Measurements from ENCODE around the gene LRCH1.

Gene LRCH1

DNA sequence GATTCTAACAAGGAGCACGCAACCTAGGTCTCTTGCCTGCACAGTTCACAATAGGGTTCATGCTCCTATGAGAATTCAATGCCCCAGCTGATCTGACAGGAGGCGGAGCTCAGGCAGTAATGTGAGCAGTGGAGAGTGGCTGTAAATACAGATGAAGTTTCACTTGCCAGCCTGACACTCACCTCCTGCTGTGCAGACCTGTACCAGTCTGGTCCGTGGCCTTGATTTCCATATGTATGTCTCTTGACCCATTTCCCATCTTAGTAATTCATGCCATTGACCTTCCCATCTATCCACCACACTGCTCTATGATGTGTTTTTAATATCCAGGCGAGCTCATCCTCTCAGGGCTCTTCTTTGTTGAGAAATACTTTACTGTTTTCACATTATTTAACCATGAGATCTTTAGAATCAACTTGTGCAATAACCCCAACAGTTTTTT lies 95.2 kb downstream of the LRCH1 start:
- H3K4me1 Mint-ChIP-seq = peaks cover 28% of the 10 kb centered on the region
- H3K9me3 Mint-ChIP-seq = no peaks in the 10 kb centered on the region

DNA sequence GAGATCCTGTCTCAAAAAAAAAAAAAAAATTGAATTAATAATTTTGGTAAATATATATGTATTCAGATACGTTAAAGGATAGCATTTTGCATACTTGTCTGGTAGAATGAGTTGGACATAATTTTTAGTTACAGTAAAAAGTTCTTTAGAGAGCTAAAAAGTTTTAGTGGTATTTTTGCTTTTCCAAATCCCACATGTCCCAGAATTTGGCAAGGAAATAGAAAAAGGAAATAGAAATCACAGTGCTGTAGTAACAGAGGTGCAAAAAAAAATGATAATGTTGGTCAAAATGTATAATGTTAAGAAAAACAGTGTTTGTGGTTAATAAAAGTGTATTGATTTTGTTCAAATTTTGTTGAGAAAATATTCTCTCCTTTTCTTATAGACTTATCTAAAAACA lies 96.8 kb downstream of the LRCH1 start:
- no peaks in the 10 kb centered on the region for H3K27me3 Mint-ChIP-seq
- DNase-seq (ENCODE audit: low spot score in 2 of 2) (no peak), ATAC-seq (replicated peaks; ENCODE audit: extremely low read depth, poor library complexity, severe bottlenecking) (no peak)
- no peak overlapping the region for H3K4me3 Mint-ChIP-seq
- peaks cover 4% of the 10 kb centered on the region for H3K36me3 Mint-ChIP-seq (ENCODE audit: insufficient read depth)
- no peaks in the 10 kb centered on the region for H3K9me3 Mint-ChIP-seq
- H3K27ac Mint-ChIP-seq (ENCODE audit: low read depth) = no peak overlapping the region
- H3K4me1 Mint-ChIP-seq = peaks cover 28% of the 10 kb centered on the region

More for the DNA sequence above, 95.2 kb downstream of the LRCH1 start:
- Mint-ChIP-seq H3K36me3 (ENCODE audit: insufficient read depth) (peaks cover 4% of the 10 kb centered on the region), H3K4me3 (no peak overlapping the region), H3K27me3 (no peaks in the 10 kb centered on the region), H3K27ac (ENCODE audit: low read depth) (no peak overlapping the region)
- no peak for DNase-seq (ENCODE audit: low spot score in 2 of 2)
- no peak for ATAC-seq (replicated peaks; ENCODE audit: extremely low read depth, poor library complexity, severe bottlenecking)

DNA sequence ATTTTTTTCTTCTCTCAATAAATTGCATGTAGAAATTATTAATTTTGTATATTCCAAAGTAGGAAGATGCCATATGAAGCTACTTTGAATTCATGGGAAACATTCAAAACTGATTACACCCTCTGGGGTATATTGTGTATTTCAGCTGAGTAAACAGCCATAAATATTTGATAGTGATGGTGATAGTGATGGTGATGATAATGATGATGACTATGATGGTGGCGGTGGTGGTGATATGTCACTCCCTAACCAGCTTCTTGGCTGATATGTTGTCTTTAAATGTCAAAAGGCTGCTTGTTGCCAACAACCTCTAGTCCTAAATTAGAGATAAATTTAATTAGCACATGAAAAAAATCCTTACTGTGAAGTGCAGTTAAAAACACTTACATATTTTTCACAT lies 102.0 kb downstream of the LRCH1 start:
- ATAC-seq (replicated peaks; ENCODE audit: extremely low read depth, poor library complexity, severe bottlenecking) (no peak), DNase-seq (ENCODE audit: low spot score in 2 of 2) (no peak)
- Mint-ChIP-seq H3K27ac (ENCODE audit: low read depth) (no peak overlapping the region), H3K4me3 (no peak overlapping the region), H3K9me3 (no peaks in the 10 kb centered on the region), H3K36me3 (ENCODE audit: insufficient read depth) (peaks cover 4% of the 10 kb centered on the region), H3K27me3 (no peaks in the 10 kb centered on the region), H3K4me1 (peaks cover 5% of the 10 kb centered on the region)

DNA sequence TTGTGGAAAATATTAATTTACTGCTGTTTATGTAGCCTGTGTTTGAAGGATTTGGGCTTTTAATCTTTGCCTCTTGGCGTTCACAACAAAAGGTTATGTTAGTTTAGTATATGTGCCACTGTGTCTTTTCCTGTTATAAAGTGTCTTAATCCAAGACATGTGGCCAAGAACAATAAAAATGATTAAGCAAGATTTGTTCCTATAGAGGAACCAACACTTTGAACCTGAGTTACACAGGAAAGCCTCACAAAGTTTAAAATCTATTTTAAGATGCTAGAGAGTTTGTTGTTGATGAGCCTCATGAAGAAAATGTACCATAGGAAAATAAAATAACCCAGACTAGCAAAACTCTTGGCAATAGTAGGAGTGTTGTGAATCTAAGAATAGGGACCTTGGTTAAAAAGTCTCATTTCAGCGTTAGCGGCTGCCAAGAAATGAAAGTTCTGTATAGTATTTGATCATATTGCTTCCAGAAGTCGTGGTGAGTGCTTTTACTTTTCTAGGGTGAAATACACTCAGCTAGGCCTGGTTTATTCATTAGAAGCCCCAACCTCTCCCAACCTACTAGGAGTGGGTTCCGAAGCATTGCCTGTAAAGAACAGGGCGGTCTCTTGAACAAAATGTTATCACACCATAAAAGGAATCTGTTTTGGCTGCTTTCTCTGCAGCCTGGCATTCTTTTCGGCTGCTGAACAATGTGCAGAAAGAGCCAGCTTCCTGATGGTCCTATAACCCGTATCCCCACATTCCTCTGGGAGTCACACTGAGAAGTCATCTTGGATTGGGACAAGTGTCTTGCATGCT lies 102.6 kb downstream of the LRCH1 start:
- H3K27ac Mint-ChIP-seq (ENCODE audit: low read depth) = no peak overlapping the region
- ATAC-seq (replicated peaks; ENCODE audit: extremely low read depth, poor library complexity, severe bottlenecking) = no peak
- DNase-seq (ENCODE audit: low spot score in 2 of 2) = no peak

DNA sequence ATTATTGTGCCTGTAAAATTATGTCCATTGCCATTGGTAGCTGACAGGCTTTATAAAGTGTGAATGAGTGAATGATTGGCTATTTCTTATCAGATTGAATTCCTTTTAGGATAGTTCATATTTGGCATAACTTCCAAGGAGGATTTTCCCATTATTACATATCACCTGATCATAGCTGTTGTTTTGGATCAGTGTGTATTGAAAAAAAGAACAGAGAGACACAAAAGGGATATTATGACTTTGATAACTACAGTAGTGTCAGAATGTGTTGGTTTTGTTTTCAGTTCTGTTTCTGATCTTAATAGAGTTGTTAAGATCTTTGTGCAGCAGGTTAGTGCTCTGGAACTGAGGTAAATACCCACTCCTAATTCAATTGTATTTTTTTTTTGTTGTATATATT lies 103.8 kb downstream of the LRCH1 start:
- Mint-ChIP-seq H3K36me3 (ENCODE audit: insufficient read depth) (no peaks in the 10 kb centered on the region), H3K27me3 (no peaks in the 10 kb centered on the region), H3K27ac (ENCODE audit: low read depth) (no peak overlapping the region), H3K9me3 (no peaks in the 10 kb centered on the region), H3K4me1 (peaks cover 5% of the 10 kb centered on the region), H3K4me3 (no peak overlapping the region)
- ATAC-seq (replicated peaks; ENCODE audit: extremely low read depth, poor library complexity, severe bottlenecking) (no peak), DNase-seq (ENCODE audit: low spot score in 2 of 2) (no peak)

More for the DNA sequence above, 102.6 kb downstream of the LRCH1 start:
- H3K36me3 Mint-ChIP-seq (ENCODE audit: insufficient read depth) = peaks cover 4% of the 10 kb centered on the region
- no peaks in the 10 kb centered on the region for H3K27me3 Mint-ChIP-seq
- H3K9me3 Mint-ChIP-seq = no peaks in the 10 kb centered on the region
- H3K4me1 Mint-ChIP-seq = peaks cover 5% of the 10 kb centered on the region
- H3K4me3 Mint-ChIP-seq = no peak overlapping the region

DNA sequence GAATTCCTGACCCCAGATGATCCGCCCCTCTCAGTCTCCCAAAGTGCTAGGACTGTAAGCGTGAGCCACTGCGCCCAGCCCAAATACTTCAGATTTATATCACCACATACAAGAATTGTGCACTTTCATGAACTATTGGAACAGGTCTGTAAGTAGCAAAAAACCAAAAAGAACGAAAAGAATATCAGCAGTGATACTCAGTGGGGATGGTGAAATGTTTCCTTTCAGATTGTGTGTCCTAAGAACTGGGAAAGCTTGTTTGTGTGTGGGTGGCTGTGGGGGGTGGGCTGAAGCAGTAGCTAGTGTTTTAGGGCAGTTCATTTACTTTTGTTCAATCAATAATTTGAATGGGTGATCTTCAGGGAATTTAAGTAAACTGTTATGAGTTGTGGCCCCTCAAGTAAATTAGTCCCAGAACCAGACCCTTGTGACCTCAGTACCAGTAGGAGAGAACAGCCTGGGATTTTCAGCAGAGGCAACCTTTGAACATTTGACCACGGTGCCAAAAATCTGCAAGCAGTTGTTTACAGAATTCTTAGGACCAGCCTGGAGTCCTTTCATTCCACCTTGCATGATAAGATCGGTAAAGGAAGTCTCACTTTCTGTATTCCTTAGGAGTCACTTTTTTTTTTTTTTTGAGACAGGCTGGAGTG lies 106.6 kb downstream of the LRCH1 start:
- ATAC-seq (replicated peaks; ENCODE audit: extremely low read depth, poor library complexity, severe bottlenecking) (no peak), DNase-seq (ENCODE audit: low spot score in 2 of 2) (no peak)
- no peaks in the 10 kb centered on the region for H3K27me3 Mint-ChIP-seq
- peaks cover 1% of the 10 kb centered on the region for H3K36me3 Mint-ChIP-seq (ENCODE audit: insufficient read depth)
- H3K27ac Mint-ChIP-seq (ENCODE audit: low read depth) = no peak overlapping the region
- H3K4me3 Mint-ChIP-seq = no peak overlapping the region
- H3K4me1 Mint-ChIP-seq = peaks cover 9% of the 10 kb centered on the region
- no peaks in the 10 kb centered on the region for H3K9me3 Mint-ChIP-seq

DNA sequence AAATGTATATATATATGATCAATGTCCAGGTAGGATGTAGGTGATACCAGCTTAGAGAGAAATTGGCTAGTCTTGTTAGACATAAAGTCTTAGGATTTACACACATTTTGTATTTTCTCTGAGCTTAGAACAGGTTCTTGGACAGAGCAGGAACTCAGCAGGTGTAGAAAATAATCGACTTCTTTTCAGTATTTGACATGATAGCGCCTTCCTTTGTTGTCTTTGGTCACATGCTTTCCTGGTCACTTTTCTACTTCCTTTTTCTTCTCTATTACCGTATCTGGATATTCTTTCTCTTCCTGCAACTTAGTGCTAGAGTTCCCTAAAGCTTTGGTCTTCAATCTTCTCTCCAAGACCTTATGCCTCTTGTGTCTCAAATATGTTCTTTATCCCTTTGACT lies 107.4 kb downstream of the LRCH1 start:
- ATAC-seq (replicated peaks; ENCODE audit: extremely low read depth, poor library complexity, severe bottlenecking) (no peak), DNase-seq (ENCODE audit: low spot score in 2 of 2) (no peak)
- Mint-ChIP-seq H3K36me3 (ENCODE audit: insufficient read depth) (peaks cover 1% of the 10 kb centered on the region), H3K4me1 (peaks cover 14% of the 10 kb centered on the region), H3K9me3 (no peaks in the 10 kb centered on the region), H3K27me3 (no peaks in the 10 kb centered on the region), H3K27ac (ENCODE audit: low read depth) (no peak overlapping the region), H3K4me3 (no peak overlapping the region)

DNA sequence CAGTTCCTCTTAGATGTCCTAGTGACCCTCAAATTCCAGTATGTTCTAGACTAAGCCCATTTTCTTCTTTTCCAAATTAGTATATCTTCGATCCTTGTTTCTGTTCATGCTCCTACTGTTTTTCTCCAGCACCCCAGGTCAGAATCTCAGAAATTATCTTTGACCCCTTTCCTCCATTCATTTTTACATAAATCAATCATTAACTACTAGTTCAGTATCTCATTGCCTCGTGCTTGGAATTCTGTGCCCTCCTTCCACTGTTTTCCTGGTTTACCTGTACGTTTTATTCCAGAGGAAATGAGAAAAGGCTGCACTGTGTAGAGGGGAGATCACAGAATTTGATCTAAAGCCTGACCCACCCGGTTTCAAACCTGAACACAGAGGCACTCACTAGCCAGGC lies 107.9 kb downstream of the LRCH1 start:
- ATAC-seq (replicated peaks; ENCODE audit: extremely low read depth, poor library complexity, severe bottlenecking) = no peak
- Mint-ChIP-seq H3K4me1 (peaks cover 19% of the 10 kb centered on the region), H3K27me3 (no peaks in the 10 kb centered on the region), H3K36me3 (ENCODE audit: insufficient read depth) (peaks cover 3% of the 10 kb centered on the region), H3K27ac (ENCODE audit: low read depth) (no peak overlapping the region), H3K4me3 (no peak overlapping the region), H3K9me3 (no peaks in the 10 kb centered on the region)
- no peak for DNase-seq (ENCODE audit: low spot score in 2 of 2)

DNA sequence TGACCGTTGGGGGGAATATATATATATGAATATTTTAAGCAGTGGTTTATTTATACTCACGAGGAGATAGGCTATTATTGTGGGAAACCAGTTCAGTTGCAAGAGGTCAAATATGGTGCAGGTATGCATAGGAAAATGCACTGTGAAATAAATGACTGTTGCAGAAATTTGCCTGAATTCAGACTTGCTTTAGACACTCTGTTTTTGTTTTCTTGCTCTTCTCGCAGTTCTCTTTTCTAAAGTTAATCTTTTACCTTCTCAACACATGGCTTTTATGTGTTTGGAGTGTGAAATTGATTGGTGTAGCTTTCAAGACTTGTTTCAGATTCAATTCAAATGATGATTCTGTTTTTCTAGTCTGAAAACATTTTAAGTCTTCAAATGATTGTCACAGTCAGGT lies 109.7 kb downstream of the LRCH1 start:
- H3K27me3 Mint-ChIP-seq = no peaks in the 10 kb centered on the region
- ATAC-seq (replicated peaks; ENCODE audit: extremely low read depth, poor library complexity, severe bottlenecking) = no peak
- peaks cover 33% of the 10 kb centered on the region for H3K4me1 Mint-ChIP-seq
- H3K9me3 Mint-ChIP-seq = no peaks in the 10 kb centered on the region
- peak overlapping the region; percentile 5 for H3K27ac Mint-ChIP-seq (ENCODE audit: low read depth)
- H3K36me3 Mint-ChIP-seq (ENCODE audit: insufficient read depth) = peaks cover 3% of the 10 kb centered on the region
- DNase-seq (ENCODE audit: low spot score in 2 of 2) = no peak
- H3K4me3 Mint-ChIP-seq = no peak overlapping the region

DNA sequence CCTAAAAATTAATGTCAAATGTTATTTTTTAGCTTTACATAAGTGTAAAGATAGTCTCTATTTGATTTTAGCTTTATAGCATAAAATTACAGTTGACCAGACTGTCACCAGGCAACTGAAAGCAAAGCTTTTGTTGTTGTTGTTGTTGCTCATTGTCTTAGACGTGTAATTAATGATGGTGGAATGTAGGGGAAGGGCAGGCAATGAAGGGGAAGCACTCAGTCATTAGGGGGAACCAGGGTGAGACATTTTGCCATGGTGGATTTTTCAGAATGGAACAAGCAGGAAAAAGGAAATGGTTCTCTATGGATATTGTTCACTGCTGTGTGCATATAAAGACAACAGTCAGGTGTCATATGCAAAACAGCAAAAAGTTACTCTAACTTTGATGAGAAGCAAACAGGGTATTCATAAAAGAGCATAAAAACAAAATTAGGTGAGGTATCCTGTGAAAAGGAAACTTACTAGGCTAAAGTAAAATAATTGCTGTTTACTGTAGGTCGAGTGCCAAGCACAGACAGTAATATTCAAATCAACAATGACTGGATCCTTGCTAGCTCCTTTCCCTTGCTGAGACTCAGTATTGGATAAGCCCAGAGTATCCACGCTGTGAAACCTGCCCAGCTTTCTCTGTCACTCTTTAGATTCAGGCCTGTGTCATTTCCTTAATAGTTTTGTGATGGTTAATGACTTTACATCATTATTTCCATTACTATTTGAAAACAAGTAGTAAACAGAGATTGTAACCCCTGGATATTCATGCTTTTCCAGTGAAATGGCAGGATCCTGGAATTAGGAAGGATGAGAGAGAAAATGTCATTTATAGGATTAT lies 110.5 kb downstream of the LRCH1 start:
- ATAC-seq (replicated peaks; ENCODE audit: extremely low read depth, poor library complexity, severe bottlenecking) (no peak), DNase-seq (ENCODE audit: low spot score in 2 of 2) (no peak)
- H3K27ac Mint-ChIP-seq (ENCODE audit: low read depth) = peak overlapping the region; percentile 5
- H3K4me3 Mint-ChIP-seq = no peak overlapping the region
- H3K27me3 Mint-ChIP-seq = no peaks in the 10 kb centered on the region
- peaks cover 40% of the 10 kb centered on the region for H3K4me1 Mint-ChIP-seq
- no peaks in the 10 kb centered on the region for H3K9me3 Mint-ChIP-seq
- peaks cover 4% of the 10 kb centered on the region for H3K36me3 Mint-ChIP-seq (ENCODE audit: insufficient read depth)

DNA sequence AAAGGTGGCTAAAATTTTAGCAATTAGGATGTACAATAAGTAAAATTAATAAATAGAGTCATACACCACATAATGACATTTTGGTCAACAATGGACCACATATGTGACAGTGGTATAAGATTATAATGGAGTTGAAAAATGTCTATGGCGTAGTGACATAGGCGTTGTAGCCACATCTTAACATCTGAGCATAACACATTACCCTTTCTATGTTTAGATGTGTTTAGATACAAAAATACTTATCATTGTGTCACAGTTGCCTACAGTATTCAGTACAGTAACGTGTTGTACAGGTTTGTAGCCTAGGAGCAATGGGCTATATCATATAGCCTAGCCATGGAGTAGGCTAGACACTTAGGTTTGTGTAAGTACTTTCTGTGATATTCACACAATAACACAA lies 111.2 kb downstream of the LRCH1 start:
- H3K9me3 Mint-ChIP-seq = no peaks in the 10 kb centered on the region
- H3K36me3 Mint-ChIP-seq (ENCODE audit: insufficient read depth) = peaks cover 4% of the 10 kb centered on the region
- DNase-seq (ENCODE audit: low spot score in 2 of 2) (no peak), ATAC-seq (replicated peaks; ENCODE audit: extremely low read depth, poor library complexity, severe bottlenecking) (no peak)
- peak overlapping the region; percentile 5 for H3K27ac Mint-ChIP-seq (ENCODE audit: low read depth)
- H3K4me1 Mint-ChIP-seq = peaks cover 47% of the 10 kb centered on the region
- H3K4me3 Mint-ChIP-seq = no peak overlapping the region
- no peaks in the 10 kb centered on the region for H3K27me3 Mint-ChIP-seq

DNA sequence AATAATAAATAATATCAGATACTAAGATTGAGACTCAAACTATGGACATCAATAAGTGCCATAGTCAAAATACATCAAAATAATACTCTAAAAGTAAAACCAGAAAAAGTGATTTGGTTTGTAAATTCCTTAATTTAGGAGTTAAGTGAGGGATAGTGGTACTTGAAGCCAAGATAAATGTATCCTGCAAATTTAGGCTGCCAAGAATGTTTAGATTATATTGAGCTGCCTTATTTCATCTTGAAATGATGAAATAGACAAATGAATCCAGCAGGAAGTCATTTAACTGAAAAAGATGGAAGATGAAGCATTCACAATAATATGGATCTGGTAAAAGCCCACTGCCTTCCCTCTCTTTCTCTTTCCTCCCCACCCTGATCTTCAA lies 112.3 kb downstream of the LRCH1 start:
- H3K9me3 Mint-ChIP-seq = no peaks in the 10 kb centered on the region
- H3K4me3 Mint-ChIP-seq = peak overlapping the region; percentile 51
- no peaks in the 10 kb centered on the region for H3K27me3 Mint-ChIP-seq
- peaks cover 47% of the 10 kb centered on the region for H3K4me1 Mint-ChIP-seq
- peaks cover 4% of the 10 kb centered on the region for H3K36me3 Mint-ChIP-seq (ENCODE audit: insufficient read depth)
- peak overlapping the region; percentile 84 for H3K27ac Mint-ChIP-seq (ENCODE audit: low read depth)
- no peak for DNase-seq (ENCODE audit: low spot score in 2 of 2)
- ATAC-seq (replicated peaks; ENCODE audit: extremely low read depth, poor library complexity, severe bottlenecking) = no peak

All from central memory CD8-positive, alpha-beta T cell (primary cell).